Upper lobe of left lung (tissue), 4 donors: ENCODE measurements around the gene ZNF221.

Source experiments
- CTCF ChIP-seq, 6 experiments: fragments of 450-650 bp in 4 of 6; fragments of 200-600 bp in 2 of 6; sonication (generic) in 2 of 6; IDR thresholded peaks; one replicate each; pipeline ENCODE4 v1.5.1; 2016 to 2019; ENCODE audit warnings: antibody characterized with exemption in 6 of 6
- EP300 ChIP-seq, 4 donors: sonication (generic); formaldehyde crosslinking; IDR thresholded peaks; one replicate each; pipeline ENCODE4 v1.5.1; 2017; ENCODE audit warnings: antibody characterized with exemption in 4 of 4, control low read depth in 2 of 4
- POLR2A ChIP-seq, 4 donors: fragments of 450-650 bp; IDR thresholded peaks; one replicate each; pipeline ENCODE4 v1.5.1; 2016 to 2017; ENCODE audit warnings: antibody characterized with exemption in 4 of 4, mild to moderate bottlenecking in 2 of 4
- POLR2AphosphoS5 ChIP-seq, 2 donors: sonication (generic); formaldehyde crosslinking; IDR thresholded peaks; one replicate each; pipeline ENCODE4 v1.5.1; 2017; ENCODE audit warnings: antibody characterized with exemption in 2 of 2

- no peak for TF ChIP-seq POLR2AphosphoS5 (IDR thresholded peaks at IDR 0.05)
- TF ChIP-seq POLR2A (IDR thresholded peaks at IDR 0.05) = no peak
- TF ChIP-seq CTCF (IDR thresholded peaks at IDR 0.05) = no peak
- no peak for TF ChIP-seq EP300 (IDR thresholded peaks at IDR 0.05)
These were observed 22.2 kb upstream of the ZNF221 start for GRCh38 chr19:43928820-43929219.
